Calu3 (cell line): ENCODE results near the gene MAGOH. TPM values are rescaled to one million over a fixed set of nuclear protein-coding genes. Genes with fewer than 3 reads are reported as not detected.

Source experiments
- BruUV-seq: library from RNA; stranded (reverse); fragments of 400-500 nt; replicated peaks from 2 replicates; lab custom pipeline; 2021; lab: Mats Ljungman, UMichigan
- CTCF ChIA-PET: fragments of 300-600 bp; sonication (Branson Sonifier 250); formaldehyde crosslinking; loops from one replicate; lab custom pipeline; 2022; ENCODE audit warnings: antibody characterized with exemption; lab: Charles Lee
- DNase-seq: peaks from one replicate; pipeline ENCODE4 v3.0.0; 2022
- H3K27ac Mint-ChIP-seq: one replicate; pipeline ENCODE4 v1.8.0; 2022; ENCODE audit warnings: mixed read lengths; ENCODE audit not compliant: unreplicated experiment
- H3K27me3 Mint-ChIP-seq: one replicate; pipeline ENCODE4 v1.8.0; 2022; ENCODE audit warnings: mixed read lengths; ENCODE audit not compliant: unreplicated experiment
- H3K36me3 Mint-ChIP-seq: one replicate; pipeline ENCODE4 v1.8.0; 2022; ENCODE audit warnings: mild to moderate bottlenecking, moderate library complexity, mixed read lengths; ENCODE audit not compliant: insufficient read depth, unreplicated experiment
- H3K4me1 Mint-ChIP-seq: one replicate; pipeline ENCODE4 v1.8.0; 2022; ENCODE audit warnings: mild to moderate bottlenecking, low read depth, mixed read lengths; ENCODE audit not compliant: unreplicated experiment
- H3K4me3 Mint-ChIP-seq: one replicate; pipeline ENCODE4 v1.8.0; 2022; ENCODE audit warnings: mild to moderate bottlenecking, low read depth, moderate library complexity, mixed read lengths; ENCODE audit not compliant: unreplicated experiment
- H3K9me3 Mint-ChIP-seq: one replicate; pipeline ENCODE4 v1.8.0; 2022; ENCODE audit warnings: low read depth, mixed read lengths; ENCODE audit not compliant: unreplicated experiment
- intact Hi-C: fragments of 100-400 bp; cut with micrococcal nuclease; formaldehyde crosslinking; loops from one replicate; pipeline ENCODE4 v1.10.0; 2022; ENCODE audit not compliant: unreplicated experiment
- total RNA-seq: library from RNA; stranded (reverse); gene quantifications from 2 replicates; pipeline ENCODE4 v1.2.3, GENCODE V29; 2022
- TF ChIP-seq, protein P1 (sequence below): fragments of 200-600 bp; IDR thresholded peaks from one replicate; pipeline ENCODE4 v1.8.0; 2022; ENCODE audit warnings: antibody characterized with exemption; ENCODE audit not compliant: unreplicated experiment

The MAGOH gene
- total RNA-seq, 1 experiment from 2014 or later = 70.2 TPM

DNA sequence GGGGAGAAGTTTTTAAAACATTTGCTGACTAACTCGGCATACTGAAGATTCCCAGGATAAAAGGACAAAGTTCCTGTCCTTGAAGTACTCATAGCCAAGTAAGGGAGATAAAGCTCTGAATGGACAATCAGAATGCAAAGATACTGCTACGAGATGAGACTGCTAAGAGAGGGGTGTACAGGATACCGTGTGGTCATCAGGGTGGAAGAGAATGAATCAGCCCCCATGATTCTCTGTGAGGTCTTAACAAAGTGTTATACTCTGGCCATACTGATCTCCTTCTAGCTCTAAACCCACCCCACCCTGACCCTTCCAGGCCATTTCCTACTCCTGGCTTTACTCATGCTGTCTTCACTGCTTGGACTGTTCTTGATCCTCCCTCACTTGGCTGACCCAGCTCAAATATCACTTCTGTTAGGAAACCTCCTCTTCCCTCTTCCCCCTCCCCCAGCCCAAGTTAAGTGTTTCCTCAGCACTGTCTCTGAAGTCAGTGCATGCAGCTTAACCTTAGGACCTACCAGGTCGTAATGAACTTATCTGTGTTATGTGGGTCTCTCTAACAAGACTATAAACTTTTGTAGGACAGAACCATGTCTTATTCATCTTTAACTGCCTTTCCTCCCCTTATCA is 15.8 kb upstream of the MAGOH start:
- intact Hi-C loops = no loop called here
- Mint-ChIP-seq H3K27me3 (no peaks in the 10 kb centered on the region), H3K4me3 (no peak overlapping the region), H3K4me1 (no peaks in the 10 kb centered on the region), H3K36me3 (peaks cover 30% of the 10 kb centered on the region), H3K9me3 (no peaks in the 10 kb centered on the region), H3K27ac (no peak overlapping the region)
- CTCF ChIA-PET = no interaction called here
- TF ChIP-seq, protein P1, sequence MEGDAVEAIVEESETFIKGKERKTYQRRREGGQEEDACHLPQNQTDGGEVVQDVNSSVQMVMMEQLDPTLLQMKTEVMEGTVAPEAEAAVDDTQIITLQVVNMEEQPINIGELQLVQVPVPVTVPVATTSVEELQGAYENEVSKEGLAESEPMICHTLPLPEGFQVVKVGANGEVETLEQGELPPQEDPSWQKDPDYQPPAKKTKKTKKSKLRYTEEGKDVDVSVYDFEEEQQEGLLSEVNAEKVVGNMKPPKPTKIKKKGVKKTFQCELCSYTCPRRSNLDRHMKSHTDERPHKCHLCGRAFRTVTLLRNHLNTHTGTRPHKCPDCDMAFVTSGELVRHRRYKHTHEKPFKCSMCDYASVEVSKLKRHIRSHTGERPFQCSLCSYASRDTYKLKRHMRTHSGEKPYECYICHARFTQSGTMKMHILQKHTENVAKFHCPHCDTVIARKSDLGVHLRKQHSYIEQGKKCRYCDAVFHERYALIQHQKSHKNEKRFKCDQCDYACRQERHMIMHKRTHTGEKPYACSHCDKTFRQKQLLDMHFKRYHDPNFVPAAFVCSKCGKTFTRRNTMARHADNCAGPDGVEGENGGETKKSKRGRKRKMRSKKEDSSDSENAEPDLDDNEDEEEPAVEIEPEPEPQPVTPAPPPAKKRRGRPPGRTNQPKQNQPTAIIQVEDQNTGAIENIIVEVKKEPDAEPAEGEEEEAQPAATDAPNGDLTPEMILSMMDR = no peak
- BruUV-seq = no TSS peak
- no peak for DNase-seq

DNA sequence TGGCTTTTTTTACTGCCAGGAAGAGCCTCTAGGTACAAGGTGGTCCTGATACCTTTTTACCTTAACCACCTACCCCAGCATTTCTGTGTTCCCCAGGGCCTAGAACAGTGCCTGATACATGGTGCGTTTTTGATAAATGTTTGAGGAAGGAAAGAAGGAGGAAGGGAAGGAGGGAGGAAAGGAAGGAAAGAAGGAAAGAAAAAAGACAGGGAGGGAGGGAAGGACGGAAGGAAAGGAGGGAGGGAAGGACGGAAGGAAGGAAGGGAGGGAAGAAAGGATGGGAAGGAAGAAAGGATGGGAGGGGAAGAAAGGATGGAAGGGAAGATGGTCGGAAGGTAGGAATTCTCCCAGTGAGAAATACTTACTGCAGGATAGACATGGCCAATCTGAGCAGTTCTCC is 12.0 kb upstream of the MAGOH start:
- Mint-ChIP-seq H3K9me3 (no peaks in the 10 kb centered on the region), H3K4me1 (no peaks in the 10 kb centered on the region), H3K36me3 (peaks cover 25% of the 10 kb centered on the region), H3K27me3 (no peaks in the 10 kb centered on the region), H3K27ac (no peak overlapping the region), H3K4me3 (no peak overlapping the region)
- intact Hi-C loops = no loop called here
- TF ChIP-seq, protein P1 = no peak
- no TSS peak for BruUV-seq
- CTCF ChIA-PET = no interaction called here
- no peak for DNase-seq

DNA sequence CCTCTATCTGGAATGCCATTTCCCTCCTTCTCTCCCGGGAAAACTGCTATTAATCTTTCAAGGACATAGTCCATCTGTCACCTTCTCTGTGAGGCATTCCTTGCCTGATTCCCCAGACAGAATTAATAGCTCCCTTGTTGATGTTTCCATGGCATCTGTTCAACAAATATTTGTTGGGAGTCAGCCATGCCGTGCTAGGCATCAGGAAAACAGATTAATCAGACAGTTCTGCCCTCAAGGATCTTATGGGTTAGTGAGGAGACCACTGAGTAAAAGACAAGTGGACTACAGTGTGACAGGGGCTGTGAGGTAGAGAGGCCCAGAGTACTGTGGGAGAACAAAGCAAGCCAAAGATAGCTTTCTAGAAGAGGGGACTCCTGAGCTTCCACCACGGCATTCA is 11.4 kb upstream of the MAGOH start:
- no peak overlapping the region for H3K4me3 Mint-ChIP-seq
- H3K4me1 Mint-ChIP-seq = no peaks in the 10 kb centered on the region
- intact Hi-C loops = no loop called here
- no peaks in the 10 kb centered on the region for H3K27me3 Mint-ChIP-seq
- no TSS peak for BruUV-seq
- no peaks in the 10 kb centered on the region for H3K9me3 Mint-ChIP-seq
- no peak overlapping the region for H3K27ac Mint-ChIP-seq
- H3K36me3 Mint-ChIP-seq = peaks cover 25% of the 10 kb centered on the region
- CTCF ChIA-PET = no interaction called here
- TF ChIP-seq, protein P1 = no peak
- DNase-seq = no peak

DNA sequence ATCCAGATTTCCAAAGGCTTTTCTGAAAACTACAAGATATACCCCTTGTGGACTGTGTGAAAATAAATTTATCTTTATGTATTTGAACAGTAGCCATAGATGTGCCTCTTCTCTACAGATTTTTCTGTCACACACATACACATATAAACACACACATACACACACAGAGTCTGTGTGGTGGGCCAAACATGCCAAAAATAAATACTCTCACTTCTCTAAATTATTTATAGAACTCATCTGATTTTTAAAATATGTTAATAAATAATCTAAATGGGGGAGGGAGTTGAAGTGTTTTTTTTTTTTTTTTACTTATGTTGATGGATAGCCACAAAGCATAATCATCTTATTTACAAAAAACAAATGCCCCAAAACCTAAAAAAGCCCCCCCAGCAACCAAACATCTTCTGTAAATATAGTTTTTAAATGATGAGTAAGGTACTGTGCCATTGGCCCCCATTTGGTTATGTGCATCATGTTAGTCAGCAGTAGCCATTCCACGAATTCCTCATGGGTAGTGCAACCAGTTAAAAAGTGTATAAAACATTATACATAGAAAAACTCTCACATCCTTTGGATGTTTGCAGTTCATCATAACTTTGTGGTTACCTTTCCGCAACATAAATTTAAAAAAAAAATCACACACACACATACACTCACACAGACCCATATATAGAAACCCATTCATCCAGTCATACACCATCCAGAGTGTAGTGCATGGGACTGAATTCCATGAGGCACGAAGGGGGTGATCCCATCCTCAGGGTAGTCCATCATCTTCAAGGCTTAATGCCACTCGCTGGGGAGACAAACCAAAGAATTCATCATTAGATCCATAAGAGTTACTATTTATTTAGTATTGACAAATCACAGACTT is 8.2 kb upstream of the MAGOH start:
- H3K27me3 Mint-ChIP-seq = no peaks in the 10 kb centered on the region
- H3K36me3 Mint-ChIP-seq = peaks cover 14% of the 10 kb centered on the region
- no peaks in the 10 kb centered on the region for H3K9me3 Mint-ChIP-seq
- CTCF ChIA-PET = no interaction called here
- no peak overlapping the region for H3K27ac Mint-ChIP-seq
- H3K4me3 Mint-ChIP-seq = no peak overlapping the region
- H3K4me1 Mint-ChIP-seq = no peaks in the 10 kb centered on the region
- DNase-seq = no peak
- intact Hi-C loops = no loop called here
- no TSS peak for BruUV-seq
- TF ChIP-seq, protein P1 = no peak
